ENCODE results near the gene EHMT2. TPM values are rescaled to one million over a fixed set of nuclear protein-coding genes. Genes with fewer than 3 reads are reported as not detected.

The EHMT2 gene
- total RNA-seq, 1 donor from 2014 or later: 35.8 TPM

DNA sequence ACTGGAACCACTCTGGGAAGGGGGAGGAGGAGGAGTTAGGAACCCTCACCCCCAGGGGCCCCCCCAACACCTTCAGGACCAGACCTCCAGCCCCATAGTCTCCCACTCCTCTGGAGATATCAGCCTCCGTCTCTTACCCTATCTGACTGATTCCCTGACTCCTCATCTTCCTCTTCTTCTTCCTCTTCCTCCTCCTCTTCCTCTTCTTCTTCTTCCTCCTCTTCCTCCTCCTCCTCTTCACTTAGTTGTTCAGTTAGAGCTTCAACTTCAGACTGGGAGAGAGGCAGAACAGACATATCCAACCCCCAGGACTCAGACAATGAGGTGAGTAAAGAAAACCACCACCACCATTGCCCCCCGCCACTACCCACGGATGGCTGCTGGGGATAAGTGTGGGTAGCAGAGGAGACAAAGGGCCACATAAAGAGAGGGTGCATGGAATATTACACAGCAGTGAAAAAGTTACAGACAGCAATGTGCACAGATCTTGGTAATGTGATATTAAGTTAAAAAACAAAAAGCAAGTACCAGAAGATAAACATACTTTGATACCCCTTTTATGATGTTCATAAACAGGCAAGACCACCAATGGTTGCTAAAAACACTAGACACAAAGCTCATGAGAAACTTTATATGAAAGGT, 8.0 kb downstream of the EHMT2 start:
- H3K36me3 ChIP-seq (ENCODE audit: insufficient read depth, low read length): peaks cover 16% of the 10 kb centered on the region
- no peaks in the 10 kb centered on the region for H3K9me3 ChIP-seq (ENCODE audit: insufficient read depth, low read depth, low read length)
- Mint-ChIP-seq H3K9me3 (ENCODE audit: unreplicated experiment) (no peaks in the 10 kb centered on the region), H3K27me3 (ENCODE audit: low read depth, unreplicated experiment) (no peaks in the 10 kb centered on the region), H3K4me3 (ENCODE audit: unreplicated experiment) (no peak overlapping the region), H3K27ac (ENCODE audit: unreplicated experiment) (no peak overlapping the region), H3K4me1 (ENCODE audit: low read depth, unreplicated experiment) (peaks cover 2% of the 10 kb centered on the region), H3K36me3 (ENCODE audit: low read depth, unreplicated experiment) (peaks cover 26% of the 10 kb centered on the region)
- H3K4me3 ChIP-seq (ENCODE audit: insufficient read depth, low read depth, low read length): no peak overlapping the region
- H3K4me1 ChIP-seq (ENCODE audit: insufficient read depth, low read length): no peaks in the 10 kb centered on the region
- H3K9ac ChIP-seq (ENCODE audit: low read length): no peak overlapping the region
- no peaks in the 10 kb centered on the region for H4K20me1 ChIP-seq (ENCODE audit: insufficient read depth, low read length)
- FAIRE-seq (no peak), DNase-seq (ENCODE audit: low read depth) (no peak)
- no peaks in the 10 kb centered on the region for H3K27me3 ChIP-seq (ENCODE audit: insufficient read depth, low read length)
- TF ChIP-seq, protein P1, sequence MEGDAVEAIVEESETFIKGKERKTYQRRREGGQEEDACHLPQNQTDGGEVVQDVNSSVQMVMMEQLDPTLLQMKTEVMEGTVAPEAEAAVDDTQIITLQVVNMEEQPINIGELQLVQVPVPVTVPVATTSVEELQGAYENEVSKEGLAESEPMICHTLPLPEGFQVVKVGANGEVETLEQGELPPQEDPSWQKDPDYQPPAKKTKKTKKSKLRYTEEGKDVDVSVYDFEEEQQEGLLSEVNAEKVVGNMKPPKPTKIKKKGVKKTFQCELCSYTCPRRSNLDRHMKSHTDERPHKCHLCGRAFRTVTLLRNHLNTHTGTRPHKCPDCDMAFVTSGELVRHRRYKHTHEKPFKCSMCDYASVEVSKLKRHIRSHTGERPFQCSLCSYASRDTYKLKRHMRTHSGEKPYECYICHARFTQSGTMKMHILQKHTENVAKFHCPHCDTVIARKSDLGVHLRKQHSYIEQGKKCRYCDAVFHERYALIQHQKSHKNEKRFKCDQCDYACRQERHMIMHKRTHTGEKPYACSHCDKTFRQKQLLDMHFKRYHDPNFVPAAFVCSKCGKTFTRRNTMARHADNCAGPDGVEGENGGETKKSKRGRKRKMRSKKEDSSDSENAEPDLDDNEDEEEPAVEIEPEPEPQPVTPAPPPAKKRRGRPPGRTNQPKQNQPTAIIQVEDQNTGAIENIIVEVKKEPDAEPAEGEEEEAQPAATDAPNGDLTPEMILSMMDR (IDR thresholded peaks at IDR 0.05; ENCODE audit: insufficient read depth, low read depth, low read length): no peak
- TF ChIP-seq EZH2 (IDR thresholded peaks at IDR 0.05; ENCODE audit: insufficient read depth, low read length): no peak
- no peak overlapping the region for H3K27ac ChIP-seq (ENCODE audit: low read depth, low read length)
- no peak overlapping the region for H3K4me2 ChIP-seq (ENCODE audit: low read length)
- H2AFZ ChIP-seq (ENCODE audit: low read depth, low read length): no peak overlapping the region
- no peaks in the 10 kb centered on the region for H3K79me2 ChIP-seq (ENCODE audit: insufficient read depth, low read length)

DNA sequence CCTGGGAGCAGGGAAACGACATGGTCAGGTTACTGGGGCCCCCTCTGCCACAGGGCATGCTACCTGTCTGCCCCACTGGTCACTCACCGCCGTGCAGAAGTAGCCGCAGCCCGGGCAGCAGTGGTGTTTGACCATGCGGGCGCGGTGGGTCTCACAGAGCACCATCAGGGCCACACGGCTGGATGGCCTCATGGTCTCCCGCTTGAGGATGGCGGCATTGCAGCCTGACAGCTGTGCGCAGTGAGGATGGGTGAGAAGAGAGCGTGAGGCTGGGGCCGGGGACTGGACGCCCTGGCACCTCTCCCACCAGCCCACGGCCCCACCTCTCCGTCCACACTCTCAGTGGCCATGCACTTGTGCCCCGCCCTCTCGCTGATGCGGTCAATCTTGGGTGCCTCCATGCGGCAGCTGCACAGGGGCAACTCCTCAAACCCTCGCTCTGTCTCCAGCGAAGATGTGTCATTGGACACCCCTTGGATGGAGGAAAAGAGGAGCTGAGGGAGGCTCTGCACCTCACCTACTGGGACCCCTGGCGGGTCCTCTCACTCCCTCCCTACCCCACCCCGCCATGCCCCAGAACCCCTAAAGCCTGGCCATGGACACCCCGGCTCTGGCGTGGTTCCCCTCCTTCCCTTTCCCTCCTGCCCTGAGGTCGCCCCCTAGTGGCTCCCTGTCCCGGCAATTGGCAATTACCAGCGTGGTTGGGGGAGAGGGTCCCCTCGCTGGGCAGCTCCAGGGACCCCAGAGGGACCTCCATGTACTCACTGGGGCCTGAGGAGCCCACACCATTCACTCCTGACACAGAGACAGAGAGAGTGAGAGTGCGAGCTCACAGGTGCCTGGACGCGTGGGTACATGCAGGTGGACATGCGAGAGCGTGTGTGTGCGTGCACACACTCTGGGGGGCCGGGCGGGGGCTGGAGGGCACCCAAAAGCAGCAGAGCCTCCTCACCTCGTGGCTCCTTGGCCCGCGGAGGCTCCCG, 8.9 kb downstream of the EHMT2 start:
- H3K79me2 ChIP-seq (ENCODE audit: insufficient read depth, low read length): no peaks in the 10 kb centered on the region
- no peaks in the 10 kb centered on the region for H3K9me3 ChIP-seq (ENCODE audit: insufficient read depth, low read depth, low read length)
- H3K36me3 ChIP-seq (ENCODE audit: insufficient read depth, low read length): peaks cover 18% of the 10 kb centered on the region
- Mint-ChIP-seq H3K9me3 (ENCODE audit: unreplicated experiment) (no peaks in the 10 kb centered on the region), H3K27me3 (ENCODE audit: low read depth, unreplicated experiment) (no peaks in the 10 kb centered on the region), H3K4me3 (ENCODE audit: unreplicated experiment) (no peak overlapping the region), H3K27ac (ENCODE audit: unreplicated experiment) (no peak overlapping the region), H3K36me3 (ENCODE audit: low read depth, unreplicated experiment) (peaks cover 30% of the 10 kb centered on the region), H3K4me1 (ENCODE audit: low read depth, unreplicated experiment) (peaks cover 2% of the 10 kb centered on the region)
- no peak overlapping the region for H3K9ac ChIP-seq (ENCODE audit: low read length)
- H3K27me3 ChIP-seq (ENCODE audit: insufficient read depth, low read length): no peaks in the 10 kb centered on the region
- H3K4me2 ChIP-seq (ENCODE audit: low read length): no peak overlapping the region
- H3K27ac ChIP-seq (ENCODE audit: low read depth, low read length): no peak overlapping the region
- no peak for FAIRE-seq
- no peak for TF ChIP-seq EZH2 (IDR thresholded peaks at IDR 0.05; ENCODE audit: insufficient read depth, low read length)
- TF ChIP-seq, protein P1 (IDR thresholded peaks at IDR 0.05; ENCODE audit: insufficient read depth, low read depth, low read length): peak; percentile 45
- H3K4me3 ChIP-seq (ENCODE audit: insufficient read depth, low read depth, low read length): no peak overlapping the region
- H3K4me1 ChIP-seq (ENCODE audit: insufficient read depth, low read length): no peaks in the 10 kb centered on the region
- no peak overlapping the region for H2AFZ ChIP-seq (ENCODE audit: low read depth, low read length)
- no peak for DNase-seq (ENCODE audit: low read depth)
- no peaks in the 10 kb centered on the region for H4K20me1 ChIP-seq (ENCODE audit: insufficient read depth, low read length)

All from astrocyte (in vitro differentiated cells and primary cell).